Activated CD4-positive, alpha-beta T cell treated with anti-CD3 and anti-CD28 coated beads, Interleukin-2, Interleukin-4, amounts not matched to agents 100 ng/mL and 50 ng/mL, durations not matched to agents 16 hours and 8 hours (primary cell): Measurements from ENCODE around the gene TNS3.

ENCODE experiments used
- DNase-seq: peaks from one replicate; pipeline ENCODE4 v3.0.0-alpha.2; 2020; ENCODE audit warnings: low spot score

The TNS3 gene

DNA sequence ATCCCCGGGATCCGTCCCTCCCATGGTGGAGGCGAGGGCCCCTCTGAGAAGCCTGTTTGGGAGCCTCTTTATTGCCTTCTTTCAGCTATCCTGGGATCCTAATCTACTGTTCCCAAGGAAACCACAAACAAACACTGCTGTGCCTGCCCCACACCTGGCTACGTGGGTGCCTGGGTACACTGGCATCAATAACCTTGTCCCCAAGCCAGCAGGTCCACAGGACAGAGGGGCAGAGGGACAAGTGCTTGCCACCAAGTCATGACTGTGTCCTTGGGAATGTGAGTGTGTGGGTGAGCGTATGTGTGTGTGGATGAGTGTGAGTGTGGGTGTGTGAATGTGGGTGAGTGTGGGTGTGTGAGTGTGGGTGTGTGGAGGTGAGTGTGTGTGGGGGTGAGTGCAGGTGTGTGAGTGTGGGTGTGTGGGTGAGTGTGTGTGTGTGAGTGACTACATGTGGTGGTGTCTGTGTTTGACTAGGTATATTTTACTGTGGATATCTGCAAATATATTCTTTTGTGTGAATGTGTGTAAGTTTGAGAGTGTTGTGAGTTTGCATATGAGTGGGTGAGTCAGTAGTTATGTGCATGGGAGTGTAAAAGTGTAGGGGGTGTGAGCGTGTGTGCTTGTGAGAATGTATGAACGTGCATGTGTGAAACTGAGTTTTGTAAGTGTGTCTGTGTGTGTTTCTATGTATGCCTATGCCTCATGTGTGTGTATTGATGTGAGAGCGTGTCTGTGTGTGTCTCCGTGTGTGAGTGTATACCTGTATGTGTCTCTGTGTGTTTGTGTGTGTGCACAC lies 96.1 kb downstream of the TNS3 start:
- no peak for DNase-seq

DNA sequence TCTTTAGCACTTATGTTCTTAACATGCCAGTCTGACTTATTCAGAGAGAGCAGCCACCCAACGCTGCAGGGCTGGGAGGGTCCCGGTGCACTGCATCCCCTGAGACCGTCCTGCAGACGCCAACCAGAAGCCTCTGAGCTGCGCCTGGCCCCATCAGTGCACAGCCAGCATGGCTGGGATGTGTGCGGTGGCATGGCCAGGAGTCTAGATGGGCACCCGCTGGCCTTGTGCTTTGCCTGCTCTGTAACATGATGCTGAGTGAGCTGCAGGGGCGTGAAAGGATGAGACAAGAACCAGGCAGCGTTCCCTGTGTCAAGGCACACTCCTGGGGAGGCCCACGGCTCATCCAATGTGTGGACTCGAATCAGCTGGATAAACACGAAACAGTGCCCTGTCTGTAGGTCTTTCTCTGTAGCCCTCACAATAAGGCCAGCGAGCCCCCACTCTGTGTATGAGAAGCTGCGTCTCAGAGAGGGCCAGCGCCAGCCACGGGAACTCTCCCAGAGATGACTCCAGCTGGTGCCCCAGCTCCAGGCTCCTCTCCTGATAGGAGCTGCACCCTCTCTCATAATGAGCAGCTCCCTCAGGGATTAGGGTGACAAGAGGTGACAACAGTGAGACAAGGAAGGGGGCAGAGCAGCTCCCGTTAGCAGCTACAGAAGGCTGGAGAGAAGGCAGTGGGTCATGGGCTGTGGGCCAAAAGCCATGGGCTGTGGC lies 96.8 kb downstream of the TNS3 start:
- DNase-seq: no peak

DNA sequence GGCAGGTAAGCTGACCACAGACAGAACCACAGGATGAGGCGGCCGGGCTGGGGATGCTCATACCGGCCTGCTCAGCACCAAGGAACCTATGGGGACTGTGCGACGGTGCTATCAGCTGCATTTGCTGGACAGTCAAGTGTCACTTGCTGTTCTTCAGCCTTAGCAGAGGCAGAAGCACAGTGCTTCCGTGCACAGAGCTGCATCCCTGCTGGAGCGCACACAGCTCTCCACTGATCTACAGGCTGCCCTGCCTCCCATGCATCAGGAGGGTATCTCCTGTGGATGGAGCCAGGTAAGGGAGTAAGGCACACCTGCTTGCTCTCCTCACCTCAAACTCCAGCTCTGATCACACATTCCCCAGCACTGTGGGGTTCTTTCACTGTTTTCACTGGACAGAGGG lies 97.5 kb downstream of the TNS3 start:
- DNase-seq: no peak

DNA sequence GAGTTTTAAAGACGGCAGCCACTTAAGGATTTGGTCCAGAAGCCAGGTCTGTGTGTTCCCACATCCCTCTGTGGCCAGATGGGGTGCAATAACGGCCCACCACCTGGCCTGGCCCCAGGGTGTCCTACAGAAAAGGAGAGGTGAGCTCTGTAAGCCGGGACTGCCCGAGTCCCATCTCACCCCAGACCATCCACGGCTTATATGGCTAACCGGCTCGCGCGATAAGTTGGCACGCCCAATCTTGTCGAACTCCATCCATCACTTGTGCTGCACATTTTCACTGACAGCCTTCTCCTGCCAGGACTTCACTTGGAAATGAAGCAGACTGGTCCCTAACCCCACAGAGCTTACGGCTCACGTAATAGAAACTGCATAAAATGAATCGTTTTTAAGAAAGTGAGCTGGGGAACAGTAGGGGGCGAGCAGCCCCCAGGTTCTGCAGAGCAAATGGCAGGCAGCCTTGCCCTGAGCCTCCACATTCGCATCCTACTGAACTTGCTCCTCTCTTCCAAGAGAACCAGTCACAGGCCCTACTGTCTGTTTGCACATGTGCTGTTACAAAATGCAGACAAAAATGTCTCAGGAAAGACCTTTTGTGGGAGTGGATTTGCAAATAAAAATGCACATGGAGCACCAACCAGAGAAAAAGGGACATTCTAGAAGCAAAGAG lies 98.2 kb downstream of the TNS3 start:
- DNase-seq: no peak

DNA sequence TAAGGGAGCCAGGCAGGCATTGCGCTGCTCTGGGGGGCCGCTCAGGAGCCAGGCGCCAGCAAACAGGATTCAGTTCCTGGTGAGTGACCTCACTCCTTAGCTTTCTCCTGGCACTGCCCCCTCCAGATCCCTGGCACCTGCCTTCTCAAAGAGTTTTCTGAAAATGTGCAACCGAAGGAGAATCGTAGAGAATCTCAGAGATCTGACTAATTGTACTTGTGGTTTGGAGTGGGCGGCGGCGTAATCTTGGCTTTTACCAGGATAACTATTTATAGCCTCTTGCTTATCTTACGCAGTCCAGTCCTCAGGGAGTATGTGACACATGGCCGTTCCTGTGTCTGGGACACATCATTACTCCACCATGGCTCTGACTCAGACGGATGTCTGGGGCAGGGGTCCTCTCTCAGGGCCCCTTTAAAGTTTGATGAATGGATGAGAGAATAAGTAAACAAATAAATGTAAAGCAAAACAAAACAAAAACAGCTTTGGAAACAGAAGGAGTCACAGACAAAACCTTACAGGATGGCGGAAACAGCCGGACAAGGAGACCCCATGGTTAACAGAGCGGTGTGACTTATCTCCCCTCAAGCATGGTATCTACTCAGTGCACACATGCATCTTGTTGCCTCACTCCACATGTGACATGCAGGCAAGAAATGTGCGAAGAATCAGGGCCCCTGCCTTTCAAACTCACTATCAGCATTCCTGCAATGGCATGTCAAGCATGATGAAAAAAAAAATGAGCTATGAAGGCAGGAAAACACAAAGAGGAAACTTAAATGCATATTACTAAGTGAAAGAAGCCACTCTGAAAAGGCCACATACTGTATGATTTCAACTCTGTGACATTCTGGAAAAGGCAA lies 99.7 kb downstream of the TNS3 start:
- peak; percentile 1 for DNase-seq

DNA sequence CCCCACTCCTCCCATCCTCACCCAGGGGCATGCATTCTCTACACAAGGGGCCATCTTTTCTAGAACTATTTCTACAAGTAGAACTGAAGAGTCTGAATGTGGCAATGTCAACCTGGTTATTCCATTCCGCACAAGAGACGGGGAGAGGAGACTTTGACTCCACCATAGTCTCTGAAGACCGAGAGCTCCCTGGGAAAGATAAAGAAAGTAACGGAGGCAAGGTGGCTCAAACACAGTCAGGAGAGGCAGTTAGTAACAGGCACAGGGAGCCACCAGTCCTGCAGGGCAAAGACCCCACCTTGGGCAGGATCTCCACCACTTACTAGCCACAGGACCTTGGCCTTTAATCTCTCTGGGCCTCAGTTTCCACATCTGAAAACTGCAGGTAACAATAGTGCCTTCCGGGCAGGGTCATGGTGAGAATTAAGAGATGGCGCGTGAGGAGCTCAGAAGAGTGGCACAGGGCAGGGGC lies 100.3 kb downstream of the TNS3 start:
- no peak for DNase-seq

DNA sequence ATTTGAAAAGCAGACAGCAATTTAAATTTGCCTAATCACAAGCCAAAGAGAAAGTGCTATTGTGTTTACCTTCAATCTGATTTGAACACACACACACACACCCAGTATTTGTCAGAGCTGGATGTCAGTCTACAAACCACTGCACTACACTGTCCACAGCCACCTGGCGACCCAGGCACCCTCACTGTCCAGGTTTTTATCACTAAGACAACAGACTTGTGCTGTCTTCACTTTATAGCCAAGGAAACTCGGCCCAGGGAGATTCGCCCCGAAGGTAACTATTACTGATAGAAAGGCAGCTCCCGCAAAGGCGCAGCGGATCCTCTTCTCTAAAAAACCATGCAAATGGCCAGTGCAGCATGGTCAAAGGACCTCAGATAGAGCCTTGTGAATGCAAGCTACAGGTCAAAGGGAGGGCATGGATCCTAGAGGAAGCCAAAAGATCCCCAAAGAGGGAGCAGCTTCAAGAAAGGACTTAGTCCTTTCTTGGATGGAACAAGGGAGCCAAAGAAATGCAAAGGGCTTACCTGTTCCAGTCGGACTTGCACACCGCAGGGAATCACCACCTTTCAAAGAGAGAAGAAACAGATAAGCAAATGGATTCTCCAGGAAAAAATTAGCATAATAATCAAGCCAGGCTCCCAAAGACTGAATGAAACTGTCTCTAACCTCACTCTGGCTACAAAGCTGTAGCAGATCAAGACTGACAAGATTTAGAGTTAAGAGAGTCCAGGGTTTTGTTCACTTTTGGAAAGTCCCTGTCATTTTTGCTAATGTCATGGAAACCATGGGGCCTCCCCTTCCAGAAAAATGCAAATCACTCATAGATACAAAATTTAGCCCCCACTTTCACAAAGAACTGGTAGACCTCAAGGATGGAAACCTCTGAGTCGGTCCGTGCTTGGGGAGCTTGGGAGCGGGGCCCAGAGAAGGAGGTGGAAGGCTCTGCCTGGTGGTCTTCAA lies 101.1 kb downstream of the TNS3 start:
- peak; percentile 6 for DNase-seq

DNA sequence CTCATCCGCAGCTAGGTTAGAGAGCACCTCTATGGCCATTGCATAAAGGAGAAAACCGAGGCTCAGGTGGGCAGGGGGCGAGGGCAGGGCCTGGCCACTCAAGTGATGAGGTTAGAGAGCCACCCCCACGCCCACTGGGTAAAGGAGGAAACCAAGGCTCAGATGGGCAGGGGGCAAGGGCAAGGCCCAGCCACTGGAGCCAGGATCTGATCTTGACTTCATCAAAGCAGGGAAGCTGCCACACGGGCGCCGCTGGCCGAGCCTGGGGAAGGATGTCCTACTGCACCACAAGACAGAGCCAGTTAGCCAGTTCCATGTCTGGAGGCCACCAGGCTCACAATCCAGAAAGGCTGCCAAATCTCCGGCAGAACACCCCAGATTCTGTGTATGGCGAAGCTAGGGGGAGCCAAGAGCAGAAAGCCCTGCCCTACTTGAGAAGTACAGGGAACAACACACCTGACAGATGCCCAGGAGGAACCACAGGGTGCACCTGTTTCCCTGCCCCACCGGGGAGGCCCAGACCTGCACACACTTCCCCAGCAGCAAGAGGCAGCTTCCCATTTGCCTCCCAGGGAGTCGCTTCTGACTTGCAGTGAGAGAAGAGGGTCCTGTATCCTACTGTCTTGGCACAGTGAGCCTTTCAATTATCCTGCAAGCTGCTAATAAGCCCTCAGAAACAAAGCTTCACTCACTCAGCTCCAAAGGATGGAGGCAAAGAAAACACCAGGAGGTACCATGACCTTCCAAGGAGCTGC lies 101.9 kb downstream of the TNS3 start:
- no peak for DNase-seq

DNA sequence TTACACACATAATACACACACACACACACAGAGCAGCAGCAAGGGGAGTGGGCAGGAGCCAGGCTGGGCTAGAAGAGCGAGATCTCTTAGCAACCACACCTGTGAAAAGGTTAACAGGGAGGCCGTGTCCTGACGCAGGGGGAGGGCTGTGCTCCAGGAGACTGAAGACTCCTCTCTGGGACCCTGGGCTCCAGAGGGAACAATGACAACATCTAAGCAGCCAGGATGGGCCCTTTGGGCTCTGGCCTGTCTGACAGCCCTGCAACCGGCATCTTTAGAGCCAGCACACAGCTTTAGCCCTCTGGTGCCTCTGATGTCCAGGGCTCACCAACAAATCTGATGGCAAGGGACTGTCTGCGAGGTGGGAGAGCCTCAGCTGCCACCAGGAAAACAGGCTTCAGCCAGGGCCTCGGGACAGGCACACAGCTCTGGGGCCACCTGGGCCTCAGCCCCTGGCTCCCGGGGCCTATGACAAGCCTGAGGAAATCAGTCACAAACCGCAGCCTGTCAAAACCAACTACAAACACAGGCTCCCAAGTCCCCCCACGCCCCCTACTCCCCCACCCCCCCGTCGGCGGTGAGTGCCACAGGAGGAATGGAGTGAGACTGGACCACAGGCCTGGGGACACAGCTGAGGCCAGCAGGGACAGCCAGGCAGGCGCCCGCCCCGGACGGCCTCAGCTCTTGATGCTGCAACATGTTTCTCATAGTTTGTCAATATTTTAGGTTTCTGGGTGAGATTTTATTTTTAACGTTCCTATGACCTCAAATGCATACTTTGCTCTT lies 102.8 kb downstream of the TNS3 start:
- no peak for DNase-seq

DNA sequence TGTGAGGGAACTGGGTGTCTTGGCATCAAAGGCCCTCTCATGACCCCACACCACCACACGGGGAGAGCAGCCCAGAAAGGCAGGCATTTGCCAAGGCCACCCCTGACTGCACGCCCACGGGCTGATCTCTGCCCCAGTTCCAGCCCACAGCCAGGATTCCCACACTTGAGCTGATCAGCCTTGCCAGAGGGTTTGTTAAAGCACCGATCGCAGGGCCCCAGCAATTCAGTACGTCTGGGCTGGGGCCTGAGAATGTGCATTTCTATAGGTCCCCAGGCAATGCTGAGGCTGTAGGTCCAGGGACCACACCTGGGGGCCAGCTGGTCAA lies 103.9 kb downstream of the TNS3 start:
- no peak for DNase-seq

DNA sequence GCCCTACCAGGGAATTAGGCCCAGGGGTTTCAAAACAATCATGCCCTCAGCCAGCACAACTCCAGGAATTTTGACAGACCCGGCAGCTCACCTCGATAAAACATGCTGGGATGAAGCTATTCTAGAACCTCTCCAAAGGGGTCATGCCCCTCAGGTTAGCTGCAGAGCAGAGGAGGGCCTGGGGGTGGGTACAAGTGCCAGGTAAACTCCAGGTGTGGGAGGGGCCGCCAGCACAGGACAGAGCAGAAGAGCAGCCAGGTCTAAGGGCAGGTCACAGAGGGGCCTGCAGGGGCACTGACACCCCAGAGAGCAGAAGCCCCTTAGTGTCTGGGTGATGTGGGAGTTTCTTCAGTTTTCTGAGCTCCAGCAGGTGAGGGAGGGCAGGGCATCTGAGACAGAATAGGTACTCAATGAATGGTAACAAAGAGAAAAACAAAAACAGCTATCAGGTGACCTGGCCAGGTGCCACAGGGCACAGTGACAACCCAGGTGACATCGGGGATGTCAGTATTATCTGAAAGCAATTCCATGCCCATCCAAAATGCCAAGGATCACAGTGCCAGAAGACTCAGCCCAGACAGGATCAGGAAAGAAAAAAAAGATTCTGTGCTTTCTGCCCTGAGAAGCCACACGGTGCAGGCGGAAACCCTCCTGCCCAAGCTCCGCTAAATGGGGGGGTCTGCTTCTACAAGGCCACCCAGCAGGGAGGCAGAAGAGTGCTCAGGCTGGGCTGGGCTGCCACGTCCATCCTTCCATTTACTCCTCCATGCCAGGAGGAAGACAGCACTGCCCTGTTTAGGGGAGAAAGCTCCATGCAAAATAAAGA lies 104.5 kb downstream of the TNS3 start:
- DNase-seq: no peak

DNA sequence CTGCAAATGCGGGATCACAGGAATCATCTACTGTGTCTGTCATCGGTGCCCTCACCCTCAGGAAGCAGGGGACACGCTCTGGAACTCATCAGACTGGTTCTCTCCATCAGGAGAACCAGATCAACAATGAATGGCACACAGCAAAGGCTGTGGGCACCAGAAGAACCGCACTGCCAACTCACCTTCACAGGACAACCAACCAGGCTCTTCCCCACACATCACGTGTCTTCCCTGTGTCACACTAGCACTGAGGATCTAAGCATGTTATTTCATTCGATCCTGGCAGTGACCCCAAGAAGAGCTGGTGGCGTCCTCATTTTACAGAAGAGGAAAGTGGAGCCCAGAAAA lies 106.1 kb downstream of the TNS3 start:
- no peak for DNase-seq

DNA sequence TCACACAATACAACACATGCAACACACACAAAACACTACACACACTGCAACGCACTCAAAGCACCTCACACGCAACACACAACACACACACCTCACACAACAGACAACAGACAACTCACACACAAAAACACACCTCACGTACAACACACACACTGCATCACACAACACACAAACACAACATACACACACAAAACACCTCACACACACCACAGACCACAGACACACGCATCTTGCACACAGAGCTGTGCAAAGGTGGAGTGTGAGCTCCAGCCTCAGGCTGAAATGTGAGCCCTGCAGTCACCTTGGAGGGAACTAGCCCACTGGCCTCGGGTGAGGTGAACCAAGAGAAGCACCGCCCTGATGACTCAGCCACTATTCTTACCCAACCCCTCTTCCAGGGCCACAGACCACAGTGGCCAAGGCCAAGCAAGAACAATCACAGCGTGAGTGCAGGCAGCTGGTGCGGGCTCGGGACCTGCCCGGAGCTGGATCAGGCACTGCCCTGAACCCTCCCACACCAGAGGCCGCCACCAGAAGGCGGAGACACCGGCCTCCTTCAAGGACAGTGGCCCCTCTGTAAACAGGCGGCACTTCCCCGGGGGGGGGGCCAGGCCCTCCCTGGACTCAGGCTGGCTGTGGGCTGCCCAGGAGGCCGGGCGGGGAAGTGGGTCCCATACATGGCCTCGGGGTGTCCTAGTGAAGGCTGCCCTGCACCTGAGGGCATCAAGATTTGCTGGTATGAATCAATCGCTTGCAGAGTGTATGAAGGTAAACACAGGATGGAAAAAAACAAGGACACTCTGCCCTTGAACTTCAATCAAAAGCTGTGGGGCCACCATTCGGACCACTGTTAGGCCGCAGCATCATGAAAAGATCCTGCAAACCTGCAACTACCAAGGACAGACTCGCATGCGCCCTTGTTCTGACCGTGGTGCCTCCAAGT lies 106.7 kb downstream of the TNS3 start:
- DNase-seq: peak; percentile 4

DNA sequence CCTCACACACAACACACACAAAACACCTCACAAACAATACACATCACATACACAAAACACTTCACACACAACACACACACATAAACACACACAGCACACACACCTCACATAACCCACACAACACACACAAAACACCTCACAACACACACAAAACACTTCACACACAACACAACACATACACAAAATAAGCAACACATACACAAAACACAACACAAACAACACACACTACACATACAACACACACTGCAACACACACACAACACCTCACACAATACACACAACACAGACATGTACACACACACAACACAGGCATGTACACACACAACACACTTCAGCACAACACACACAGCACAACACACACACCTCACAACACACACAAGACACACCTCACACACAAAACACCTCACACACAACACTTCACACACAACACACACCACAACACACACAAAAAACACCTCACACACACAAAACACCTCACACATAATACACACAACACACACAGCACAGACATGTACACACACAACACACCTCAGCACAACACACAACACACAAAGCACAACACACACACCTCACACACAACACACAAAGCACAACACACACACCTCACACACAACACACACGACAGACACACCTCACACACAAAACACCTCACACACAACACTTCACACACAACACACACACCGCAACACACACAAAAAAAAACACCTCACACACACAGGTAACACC lies 107.5 kb downstream of the TNS3 start:
- DNase-seq: no peak

DNA sequence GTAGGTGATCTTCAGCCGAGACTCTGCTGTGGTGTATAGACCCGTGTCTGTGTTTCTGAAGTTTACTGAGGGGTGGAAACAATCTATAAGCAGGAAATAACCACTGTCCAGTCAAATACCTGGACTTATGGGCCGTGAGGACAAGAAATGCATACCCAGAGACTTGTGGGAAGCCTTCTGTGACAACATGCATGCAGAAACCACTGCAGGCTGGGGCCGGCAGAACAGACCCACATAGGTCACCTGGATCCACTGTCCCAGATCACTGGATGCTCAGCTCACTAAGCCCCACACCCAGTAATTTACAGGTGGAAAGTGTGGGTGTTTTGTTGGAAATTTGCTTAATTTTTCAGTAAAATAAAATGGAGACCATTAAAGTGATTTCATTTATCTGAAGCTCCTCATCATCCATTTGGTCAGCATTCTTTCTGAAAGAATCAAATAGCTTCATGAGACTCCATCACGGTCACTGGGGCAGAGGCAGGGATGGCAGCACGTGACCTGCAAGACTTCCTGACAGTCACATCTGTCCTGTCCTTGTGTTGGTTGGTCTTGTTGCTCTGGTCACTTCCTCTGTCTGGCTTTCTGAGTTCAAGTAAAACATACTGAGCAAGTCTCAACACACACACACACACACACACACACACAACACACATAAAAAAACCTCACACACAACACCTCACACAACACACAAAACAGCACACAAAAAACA lies 108.3 kb downstream of the TNS3 start:
- no peak for DNase-seq
